H1 (cell line): Measurements from ENCODE around the gene MYH9. TPM values are rescaled to one million over a fixed set of nuclear protein-coding genes. Genes with fewer than 3 reads are reported as not detected.

Source experiments
- BACH1 ChIP-seq: IDR thresholded peaks from 2 replicates; pipeline ENCODE4 v1.6.1; 2012; ENCODE audit warnings: low read length, improper control_type of control experiment
- CHD7 ChIP-seq: fragments of 300-600 bp; sonication (generic); IDR thresholded peaks from 2 replicates; pipeline ENCODE4 v1.7.1; 2012; ENCODE audit warnings: low read length, moderate library complexity, mild to moderate bottlenecking, inconsistent platforms; ENCODE audit not compliant: insufficient replicate concordance
- CREB1 ChIP-seq: IDR thresholded peaks from 2 replicates; pipeline ENCODE4 v1.6.1; 2012; ENCODE audit warnings: inconsistent platforms
- EZH2 ChIP-seq: fragments of 200-600 bp; sonication (generic); IDR thresholded peaks from 2 replicates; pipeline ENCODE4 v1.7.1; 2012; ENCODE audit warnings: low read depth, mild to moderate bottlenecking, moderate library complexity, low read length, inconsistent platforms; ENCODE audit not compliant: severe bottlenecking
- FOSL1 ChIP-seq: IDR thresholded peaks from 2 replicates; pipeline ENCODE4 v1.6.1; 2011; ENCODE audit warnings: mild to moderate bottlenecking, low read depth, low read length, moderate library complexity; ENCODE audit not compliant: insufficient read depth
- SIN3A ChIP-seq, 2 experiments: IDR thresholded peaks in 1 of 2; conservative IDR thresholded peaks in 1 of 2; 2 replicates each; pipeline ENCODE4 v1.6.1; 2011 to 2012; ENCODE audit warnings: low read length in 2 of 2, improper control_type of control experiment in 1 of 2, low read depth in 1 of 2, mild to moderate bottlenecking in 1 of 2
- SP4 ChIP-seq: IDR thresholded peaks from 2 replicates; pipeline ENCODE4 v1.6.1; 2012; ENCODE audit warnings: low read length, inconsistent platforms
- TAF7 ChIP-seq: optimal IDR thresholded peaks from 2 replicates; pipeline ENCODE3; 2011; ENCODE audit warnings: low read depth, mild to moderate bottlenecking, inconsistent platforms, low read length, moderate library complexity, borderline replicate concordance
- TBP ChIP-seq: IDR thresholded peaks from 2 replicates; pipeline ENCODE4 v1.6.1; 2011; ENCODE audit warnings: low read depth, low read length, improper control_type of control experiment
- YY1 ChIP-seq: IDR thresholded peaks from 2 replicates; pipeline ENCODE4 v1.6.1; 2011; ENCODE audit warnings: low read depth, mild to moderate bottlenecking, low read length
- polyA plus RNA-seq, 7 experiments: library from polyadenylated mRNA; depleted of rRNA in 3 of 7; stranded (reverse) in 5 of 7; unstranded in 2 of 7; fragments of >200 nt in 5 of 7; fragments of 200-250 nt in 2 of 7; gene quantifications; 1 replicate in 5 of 7; 2 replicates in 1 of 7; 4 replicates in 1 of 7; pipeline versions ENCODE4 v1.2.1 to v1.2.3, GENCODE V29; 2011 to 2013; ENCODE audit warnings: missing spikeins in 2 of 7, mixed read lengths in 2 of 7
- total RNA-seq: library from RNA; stranded (reverse); fragmentation: NEBNext Ultra II Directional; extraction: Animal tissue kit (Norgen Biotek cat#: 25700); gene quantifications from 2 replicates; pipeline ENCODE4 v1.2.1, GENCODE V29; 2021

The MYH9 gene
- total and polyA plus RNA-seq, 2 of the 8 experiments (the other 6 are each of a cell fraction or from before 2014, with no cell fraction given): 24.9 to 322 TPM

GRCh38 chr22:36409911-36410756, 22.4 kb upstream of the MYH9 start (continued):
- TF ChIP-seq CHD7 (no peak), SIN3A (conservative IDR thresholded peaks at IDR 0.05 in 1 of 2, IDR thresholded peaks at IDR 0.05 in 1 of 2; ENCODE audit: low read depth in 1 of 2, low read length in 2 of 2) (peak in 1 of 2 experiments; percentile 67; a peak in 2 of 4 replicates), YY1 (no peak), BACH1 (peak; percentile 57; the same call in 1 of the 2 replicates), CREB1 (no peak), SP4 (no peak), TAF7 (peak; percentile 84), FOSL1 (no peak), EZH2 (no peak), TBP (peak; percentile 94)
